DMS153 (cell line): ENCODE measurements around the gene YBEY.
A peak's percentile ranks its signal among the peaks of the same experiment; 100 is the strongest.
"Not testable (repeated sequence)": the region's sequence is repeated elsewhere in the genome, so short reads cannot be mapped to it uniquely, and the experiment has no call there.

Experiments used
- DNase-seq: peaks from one replicate; lab custom pipeline; 2025; lab: John Stamatoyannopoulos, UW

YBEY gene

GRCh38 chr21:46304955-46305354 is 18.8 kb downstream of the YBEY start:
- DNase-seq, result no peak

- DNase-seq, result no peak
These were observed 21.5 kb downstream of the YBEY start for GRCh38 chr21:46307625-46308024.

- DNase-seq, result no peak
These were observed 22.3 kb downstream of the YBEY start for GRCh38 chr21:46308431-46308830.

- DNase-seq, result not testable (repeated sequence)
These were observed 24.1 kb downstream of the YBEY start for GRCh38 chr21:46310260-46310659.

GRCh38 chr21:46311568-46311967 is 25.4 kb downstream of the YBEY start:
- no peak for DNase-seq

- no peak for DNase-seq
These were observed 26.8 kb downstream of the YBEY start for GRCh38 chr21:46312949-46313348.

- DNase-seq, result no peak
These were observed 28.4 kb downstream of the YBEY start for GRCh38 chr21:46314441-46315020.

GRCh38 chr21:46316708-46317324 is 30.7 kb downstream of the YBEY start:
- no peak for DNase-seq

GRCh38 chr21:46317710-46318463 is 31.7 kb downstream of the YBEY start:
- peak; percentile 84 for DNase-seq

- no peak for DNase-seq
These were observed 32.3 kb downstream of the YBEY start for GRCh38 chr21:46318464-46318845.

- no peak for DNase-seq
These were observed 33.0 kb downstream of the YBEY start for GRCh38 chr21:46319186-46319585.

- DNase-seq, result no peak
These were observed 34.2 kb downstream of the YBEY start for GRCh38 chr21:46320331-46320801.

GRCh38 chr21:46322351-46323226 is 36.4 kb downstream of the YBEY start:
- DNase-seq, result no peak

- no peak for DNase-seq
These were observed 37.1 kb downstream of the YBEY start for GRCh38 chr21:46323227-46323709.

GRCh38 chr21:46323710-46324389 is 37.7 kb downstream of the YBEY start, which contains the start of the genes C21orf58 and PCNT:
TSS of gene C21orf58 (minus strand) at chr21:46323870. CDS start at chr21:46322738, 1,132 bp downstream.
TSS of gene PCNT (plus strand) at chr21:46324156. CDS start at chr21:46324229, 73 bp downstream.
- peak; percentile 96 for DNase-seq

- peak; percentile 67 for DNase-seq
These were observed 38.4 kb downstream of the YBEY start for GRCh38 chr21:46324390-46325072.

GRCh38 chr21:46325073-46325912 is 39.2 kb downstream of the YBEY start:
- peak; percentile 33 for DNase-seq

GRCh38 chr21:46326110-46326703 is 40.1 kb downstream of the YBEY start:
- peak; percentile 18 for DNase-seq

GRCh38 chr21:46327711-46328110 is 41.6 kb downstream of the YBEY start:
- no peak for DNase-seq
